ENCODE results near the gene TCIRG1. TPM values are rescaled to one million over a fixed set of nuclear protein-coding genes. Genes with fewer than 3 reads are reported as not detected.

TCIRG1 gene
- total RNA-seq, 1 donor from 2014 or later, result 156 TPM

DNA sequence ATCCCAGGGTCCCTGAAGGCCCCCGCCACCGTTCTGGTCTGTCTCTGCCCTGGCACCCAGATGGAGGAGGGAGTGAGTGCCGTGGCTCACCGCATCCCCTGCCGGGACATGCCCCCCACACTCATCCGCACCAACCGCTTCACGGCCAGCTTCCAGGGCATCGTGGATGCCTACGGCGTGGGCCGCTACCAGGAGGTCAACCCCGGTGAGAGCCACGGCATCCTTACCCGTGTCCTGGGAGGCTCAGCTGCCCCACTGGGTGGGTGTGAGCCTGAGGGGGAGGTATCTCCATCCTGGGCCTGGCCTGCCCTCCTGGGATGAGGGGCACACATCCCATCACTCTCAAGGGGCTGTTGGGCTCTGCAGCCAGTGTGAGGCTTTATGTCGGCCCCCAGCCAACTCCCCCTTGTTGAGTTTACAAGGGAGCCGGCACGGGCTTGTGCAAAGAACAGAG is 6.1 kb downstream of the TCIRG1 start:
- no peak for DNase-seq (ENCODE audit: low read depth)
- TF ChIP-seq, protein P1, sequence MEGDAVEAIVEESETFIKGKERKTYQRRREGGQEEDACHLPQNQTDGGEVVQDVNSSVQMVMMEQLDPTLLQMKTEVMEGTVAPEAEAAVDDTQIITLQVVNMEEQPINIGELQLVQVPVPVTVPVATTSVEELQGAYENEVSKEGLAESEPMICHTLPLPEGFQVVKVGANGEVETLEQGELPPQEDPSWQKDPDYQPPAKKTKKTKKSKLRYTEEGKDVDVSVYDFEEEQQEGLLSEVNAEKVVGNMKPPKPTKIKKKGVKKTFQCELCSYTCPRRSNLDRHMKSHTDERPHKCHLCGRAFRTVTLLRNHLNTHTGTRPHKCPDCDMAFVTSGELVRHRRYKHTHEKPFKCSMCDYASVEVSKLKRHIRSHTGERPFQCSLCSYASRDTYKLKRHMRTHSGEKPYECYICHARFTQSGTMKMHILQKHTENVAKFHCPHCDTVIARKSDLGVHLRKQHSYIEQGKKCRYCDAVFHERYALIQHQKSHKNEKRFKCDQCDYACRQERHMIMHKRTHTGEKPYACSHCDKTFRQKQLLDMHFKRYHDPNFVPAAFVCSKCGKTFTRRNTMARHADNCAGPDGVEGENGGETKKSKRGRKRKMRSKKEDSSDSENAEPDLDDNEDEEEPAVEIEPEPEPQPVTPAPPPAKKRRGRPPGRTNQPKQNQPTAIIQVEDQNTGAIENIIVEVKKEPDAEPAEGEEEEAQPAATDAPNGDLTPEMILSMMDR (conservative IDR thresholded peaks at IDR 0.05; ENCODE audit: low read depth, low read length), result no peak
- H3K4me3 ChIP-seq (ENCODE audit: low read depth, low read length), result no peak overlapping the region

DNA sequence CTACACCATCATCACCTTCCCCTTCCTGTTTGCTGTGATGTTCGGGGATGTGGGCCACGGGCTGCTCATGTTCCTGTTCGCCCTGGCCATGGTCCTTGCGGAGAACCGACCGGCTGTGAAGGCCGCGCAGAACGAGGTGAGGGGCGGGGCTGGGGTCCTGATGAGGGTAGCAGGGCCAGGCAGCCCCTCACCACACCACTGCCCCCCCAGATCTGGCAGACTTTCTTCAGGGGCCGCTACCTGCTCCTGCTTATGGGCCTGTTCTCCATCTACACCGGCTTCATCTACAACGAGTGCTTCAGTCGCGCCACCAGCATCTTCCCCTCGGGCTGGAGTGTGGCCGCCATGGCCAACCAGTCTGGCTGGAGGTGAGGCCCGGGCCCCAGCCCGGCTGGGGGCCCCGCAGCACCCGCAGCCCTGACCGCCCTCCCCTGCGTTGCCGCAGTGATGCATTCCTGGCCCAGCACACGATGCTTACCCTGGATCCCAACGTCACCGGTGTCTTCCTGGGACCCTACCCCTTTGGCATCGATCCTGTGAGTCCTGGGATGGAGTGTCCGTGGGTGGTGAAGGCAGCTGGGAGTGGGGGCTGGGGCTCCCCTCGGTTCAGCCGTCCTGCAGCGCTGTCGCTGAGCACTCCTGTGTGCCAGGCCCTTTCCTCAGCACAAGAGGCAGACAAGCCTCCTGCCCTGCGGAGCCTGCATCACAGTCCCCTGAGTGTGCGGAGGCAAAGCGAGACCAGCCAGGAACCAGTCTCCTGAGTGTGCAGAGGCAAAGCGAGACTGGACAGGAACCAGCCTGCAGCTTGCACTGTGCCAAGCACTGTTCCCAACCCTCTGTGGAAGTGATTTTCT is 8.8 kb downstream of the TCIRG1 start:
- no peak for DNase-seq (ENCODE audit: low read depth)
- TF ChIP-seq, protein P1 (conservative IDR thresholded peaks at IDR 0.05; ENCODE audit: low read depth, low read length), result no peak
- no peak overlapping the region for H3K4me3 ChIP-seq (ENCODE audit: low read depth, low read length)

DNA sequence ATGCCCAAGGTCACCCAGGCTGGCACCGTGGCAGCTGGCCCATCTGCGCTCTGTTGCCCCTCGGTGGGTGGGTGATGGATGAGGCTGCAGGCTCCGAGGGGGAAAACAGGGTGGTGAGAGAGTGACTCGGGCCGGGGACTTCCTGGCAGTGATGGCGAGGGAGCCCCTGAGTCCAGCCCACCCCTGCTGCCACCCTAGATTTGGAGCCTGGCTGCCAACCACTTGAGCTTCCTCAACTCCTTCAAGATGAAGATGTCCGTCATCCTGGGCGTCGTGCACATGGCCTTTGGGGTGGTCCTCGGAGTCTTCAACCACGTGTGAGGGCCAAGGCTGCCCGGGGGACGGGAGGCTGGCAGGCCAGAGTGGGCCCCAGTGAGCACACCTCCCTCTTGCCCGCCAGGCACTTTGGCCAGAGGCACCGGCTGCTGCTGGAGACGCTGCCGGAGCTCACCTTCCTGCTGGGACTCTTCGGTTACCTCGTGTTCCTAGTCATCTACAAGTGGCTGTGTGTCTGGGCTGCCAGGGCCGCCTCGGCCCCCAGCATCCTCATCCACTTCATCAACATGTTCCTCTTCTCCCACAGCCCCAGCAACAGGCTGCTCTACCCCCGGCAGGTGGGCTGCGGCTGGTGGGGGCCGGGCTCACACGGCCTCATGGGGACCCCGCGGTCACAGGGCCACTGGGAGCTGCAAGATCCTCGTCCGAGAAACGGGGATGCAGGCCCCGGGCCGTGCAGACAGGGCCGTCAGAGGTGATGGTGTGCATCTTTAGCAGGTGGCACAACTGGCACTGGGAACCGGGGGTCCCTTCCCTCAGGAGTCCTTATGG is 10.1 kb downstream of the TCIRG1 start:
- TF ChIP-seq, protein P1 (conservative IDR thresholded peaks at IDR 0.05; ENCODE audit: low read depth, low read length), result no peak
- no peak overlapping the region for H3K4me3 ChIP-seq (ENCODE audit: low read depth, low read length)
- no peak for DNase-seq (ENCODE audit: low read depth)

DNA sequence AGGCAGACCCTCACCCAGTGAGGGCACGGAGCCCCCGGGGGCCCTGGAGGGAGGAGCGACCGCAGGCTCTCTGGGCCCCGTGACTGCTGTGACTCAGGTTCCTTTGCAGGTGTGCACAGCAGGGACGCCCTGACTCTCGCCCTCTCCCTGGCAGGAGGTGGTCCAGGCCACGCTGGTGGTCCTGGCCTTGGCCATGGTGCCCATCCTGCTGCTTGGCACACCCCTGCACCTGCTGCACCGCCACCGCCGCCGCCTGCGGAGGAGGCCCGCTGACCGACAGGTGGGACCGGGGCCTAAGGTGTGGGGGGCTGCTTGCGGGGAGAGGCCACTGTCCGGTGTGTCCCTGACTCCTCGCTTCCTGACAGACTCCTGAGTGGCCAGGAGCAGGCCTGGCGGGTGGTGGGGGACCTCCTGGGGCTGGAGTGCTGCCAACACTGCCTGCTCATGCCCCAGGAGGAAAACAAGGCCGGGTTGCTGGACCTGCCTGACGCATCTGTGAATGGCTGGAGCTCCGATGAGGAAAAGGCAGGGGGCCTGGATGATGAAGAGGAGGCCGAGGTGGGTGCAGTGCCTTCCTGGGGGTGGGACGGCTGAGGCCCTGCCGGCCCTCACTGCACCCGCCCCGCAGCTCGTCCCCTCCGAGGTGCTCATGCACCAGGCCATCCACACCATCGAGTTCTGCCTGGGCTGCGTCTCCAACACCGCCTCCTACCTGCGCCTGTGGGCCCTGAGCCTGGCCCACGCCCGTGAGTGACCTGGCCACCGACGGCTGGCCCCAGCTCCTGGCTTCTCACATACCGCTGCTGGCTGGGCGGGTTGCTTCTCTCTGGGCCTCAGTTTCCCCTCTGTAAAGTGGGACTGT is 10.9 kb downstream of the TCIRG1 start:
- H3K4me3 ChIP-seq (ENCODE audit: low read depth, low read length), result no peak overlapping the region
- DNase-seq (ENCODE audit: low read depth), result no peak
- TF ChIP-seq, protein P1 (conservative IDR thresholded peaks at IDR 0.05; ENCODE audit: low read depth, low read length), result no peak

DNA sequence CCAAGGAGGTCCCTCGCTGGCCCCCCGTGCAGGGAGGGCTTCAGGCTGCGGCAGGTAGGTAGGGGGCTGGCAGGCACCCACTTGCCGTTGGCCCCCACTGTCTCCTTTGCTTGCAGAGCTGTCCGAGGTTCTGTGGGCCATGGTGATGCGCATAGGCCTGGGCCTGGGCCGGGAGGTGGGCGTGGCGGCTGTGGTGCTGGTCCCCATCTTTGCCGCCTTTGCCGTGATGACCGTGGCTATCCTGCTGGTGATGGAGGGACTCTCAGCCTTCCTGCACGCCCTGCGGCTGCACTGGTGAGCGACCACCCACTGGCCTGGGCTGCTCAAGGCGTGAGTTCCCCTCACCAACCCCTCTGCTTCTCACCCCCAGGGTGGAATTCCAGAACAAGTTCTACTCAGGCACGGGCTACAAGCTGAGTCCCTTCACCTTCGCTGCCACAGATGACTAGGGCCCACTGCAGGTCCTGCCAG is 11.6 kb downstream of the TCIRG1 start:
- TF ChIP-seq, protein P1 (conservative IDR thresholded peaks at IDR 0.05; ENCODE audit: low read depth, low read length), result no peak
- no peak for DNase-seq (ENCODE audit: low read depth)
- no peak overlapping the region for H3K4me3 ChIP-seq (ENCODE audit: low read depth, low read length)
